Activated B cell treated with CpG ODN at 0.5 μM for 24 hours (primary cell): ENCODE results near the gene SFXN1. TPM values are rescaled to one million over a fixed set of nuclear protein-coding genes. Genes with fewer than 3 reads are reported as not detected.
A peak's percentile ranks its signal among the peaks of the same experiment; 100 is the strongest.
"Not testable (repeated sequence)": the region's sequence is repeated elsewhere in the genome, so short reads cannot be mapped to it uniquely, and the experiment has no call there.

Experiments
- ATAC-seq: fragments of 200-7000 bp; cut with Tn5 transposase; one replicate; pipeline ENCODE4 v1.10.0; 2021; ENCODE audit warnings: low read depth, mild to moderate bottlenecking, moderate library complexity
- CTCF ChIA-PET: fragments of 350-600 bp; sonication (Branson Sonifier 250); formaldehyde crosslinking; loops from one replicate; lab custom pipeline; 2021; ENCODE audit warnings: antibody characterized with exemption; lab: Charles Lee
- POLR2A ChIA-PET: fragments of 350-600 bp; sonication (Branson Sonifier 250); formaldehyde crosslinking; loops from one replicate; lab custom pipeline; 2021; ENCODE audit warnings: antibody characterized with exemption; lab: Charles Lee
- DNase-seq: peaks from one replicate; pipeline ENCODE4 v3.0.0; 2022
- H3K27ac Mint-ChIP-seq: one replicate; pipeline ENCODE4 v1.8.0; 2020; ENCODE audit warnings: mixed read lengths
- H3K27me3 Mint-ChIP-seq: one replicate; pipeline ENCODE4 v1.8.0; 2021; ENCODE audit warnings: mixed read lengths
- H3K36me3 Mint-ChIP-seq: one replicate; pipeline ENCODE4 v1.8.0; 2021; ENCODE audit warnings: low read depth, mixed read lengths
- H3K4me1 Mint-ChIP-seq: one replicate; pipeline ENCODE4 v1.8.0; 2021; ENCODE audit warnings: mixed read lengths
- H3K4me3 Mint-ChIP-seq: one replicate; pipeline ENCODE4 v1.8.0; 2020; ENCODE audit warnings: mild to moderate bottlenecking, mixed read lengths
- H3K9me3 Mint-ChIP-seq: one replicate; pipeline ENCODE4 v1.8.0; 2020; ENCODE audit warnings: mixed read lengths
- CTCF ChIP-seq: fragments of 200-600 bp; IDR thresholded peaks from one replicate; pipeline ENCODE4 v1.8.0; 2022; ENCODE audit warnings: antibody characterized with exemption, mild to moderate bottlenecking
- intact Hi-C: fragments of 100-400 bp; cut with micrococcal nuclease; formaldehyde crosslinking; loops from one replicate; pipeline ENCODE4 v1.15.1; 2024
- total RNA-seq: library from RNA; stranded (reverse); gene quantifications from 2 replicates; pipeline ENCODE4 v1.2.3, GENCODE V29; 2022

SFXN1 gene
- total RNA-seq, 1 donor from 2014 or later: 46.9 TPM

- ChIA-PET POLR2A (interaction anchor here (0.6 kb wide), 1 partner anchor 48 kb away, joined by 3 read pairs; no protein-coding TSS in a partner anchor), CTCF (no interaction called here)
- H3K4me1 Mint-ChIP-seq: peaks cover 4% of the 10 kb centered on the region
Measured at GRCh38 chr5:175493726-175494125, 15.4 kb downstream of the SFXN1 start.

DNA sequence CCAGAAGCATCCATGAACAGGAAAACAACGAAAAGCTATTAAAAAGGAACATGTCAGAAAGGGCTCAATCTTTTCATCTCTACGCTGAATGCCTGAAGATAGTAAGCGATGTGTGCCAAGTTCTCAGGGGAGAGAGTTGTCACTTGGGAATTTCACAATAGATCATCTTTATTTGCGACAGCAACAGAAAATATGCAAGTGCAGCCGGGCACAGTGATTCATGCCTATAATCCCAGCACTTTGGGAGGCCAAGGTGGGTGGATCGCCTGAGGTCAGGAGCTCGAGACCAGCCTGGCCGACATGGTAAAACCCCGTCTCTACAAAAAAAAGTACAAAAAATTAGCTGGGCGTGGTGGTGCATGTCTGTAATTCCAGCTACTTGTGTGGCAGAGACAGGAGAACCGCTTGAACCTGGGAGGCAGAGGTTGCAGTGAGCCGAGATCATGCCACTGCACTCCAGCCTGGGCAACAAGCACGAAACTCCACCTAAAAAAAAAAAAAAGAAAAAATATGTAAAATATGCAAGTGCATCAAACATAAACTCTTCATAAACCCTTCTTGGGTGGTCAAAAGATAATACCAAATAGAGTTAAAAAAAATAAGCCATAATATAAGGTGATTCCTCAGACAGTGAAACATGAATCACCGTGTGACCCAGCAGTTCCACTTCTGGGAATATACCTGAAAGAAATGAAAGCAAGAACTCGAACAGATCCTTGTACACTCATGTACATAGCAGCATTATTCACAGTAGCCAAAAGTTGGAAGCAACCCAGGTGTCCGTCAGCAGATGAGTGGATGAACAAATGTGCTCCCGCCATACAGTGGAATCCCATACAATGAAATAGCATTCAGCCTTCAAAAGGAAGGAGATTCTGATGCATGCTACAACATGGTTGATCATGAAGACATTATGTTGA lies 16.2 kb downstream of the SFXN1 start:
- peaks cover 60% of the 10 kb centered on the region for H3K36me3 Mint-ChIP-seq

More at GRCh38 chr5:175493726-175494125, 15.4 kb downstream of the SFXN1 start:
- H3K9me3 Mint-ChIP-seq: no peaks in the 10 kb centered on the region
- TF ChIP-seq CTCF: no peak
- no peak overlapping the region for H3K27ac Mint-ChIP-seq
- H3K27me3 Mint-ChIP-seq: no peaks in the 10 kb centered on the region
- no peak for DNase-seq
- no peak overlapping the region for H3K4me3 Mint-ChIP-seq
- peaks cover 60% of the 10 kb centered on the region for H3K36me3 Mint-ChIP-seq
- ATAC-seq: no peak
- intact Hi-C loops: no loop called here

DNA sequence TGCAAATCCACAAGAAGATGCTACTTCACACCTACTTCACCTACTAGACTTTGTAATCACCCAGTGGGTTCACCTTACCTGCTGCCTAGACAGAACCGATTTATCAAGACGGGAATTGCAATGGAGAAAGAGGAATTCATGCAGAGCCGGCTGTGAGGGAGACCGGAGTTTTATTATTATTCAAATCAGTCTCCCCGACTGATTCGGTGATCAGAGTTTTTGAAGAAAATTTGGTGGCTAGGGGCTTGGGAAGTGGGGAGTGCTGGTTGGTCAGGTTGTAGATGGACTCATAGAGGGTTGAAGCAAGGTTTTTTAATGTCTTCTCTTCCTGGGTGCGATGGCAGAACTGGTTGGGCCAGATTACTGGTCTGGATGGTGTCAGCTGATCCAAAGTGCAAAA lies 23.4 kb downstream of the SFXN1 start:
- Mint-ChIP-seq H3K27me3 (no peaks in the 10 kb centered on the region), H3K4me1 (peaks cover under 1% of the 10 kb centered on the region), H3K4me3 (no peak overlapping the region), H3K27ac (no peak overlapping the region), H3K9me3 (no peaks in the 10 kb centered on the region), H3K36me3 (peaks cover 49% of the 10 kb centered on the region)
- no peak for ATAC-seq
- no peak for DNase-seq
- intact Hi-C loops: no loop called here
- TF ChIP-seq CTCF: no peak
- ChIA-PET POLR2A (no interaction called here), CTCF (no interaction called here)

More for the DNA sequence above, 16.2 kb downstream of the SFXN1 start:
- intact Hi-C loops: no loop called here
- POLR2A ChIA-PET: no interaction called here
- Mint-ChIP-seq H3K4me1 (peaks cover 4% of the 10 kb centered on the region), H3K9me3 (no peaks in the 10 kb centered on the region), H3K27ac (no peak overlapping the region), H3K4me3 (no peak overlapping the region), H3K27me3 (no peaks in the 10 kb centered on the region)
- CTCF ChIA-PET: no interaction called here
- DNase-seq (no peak), ATAC-seq (no peak)
- no peak for TF ChIP-seq CTCF

DNA sequence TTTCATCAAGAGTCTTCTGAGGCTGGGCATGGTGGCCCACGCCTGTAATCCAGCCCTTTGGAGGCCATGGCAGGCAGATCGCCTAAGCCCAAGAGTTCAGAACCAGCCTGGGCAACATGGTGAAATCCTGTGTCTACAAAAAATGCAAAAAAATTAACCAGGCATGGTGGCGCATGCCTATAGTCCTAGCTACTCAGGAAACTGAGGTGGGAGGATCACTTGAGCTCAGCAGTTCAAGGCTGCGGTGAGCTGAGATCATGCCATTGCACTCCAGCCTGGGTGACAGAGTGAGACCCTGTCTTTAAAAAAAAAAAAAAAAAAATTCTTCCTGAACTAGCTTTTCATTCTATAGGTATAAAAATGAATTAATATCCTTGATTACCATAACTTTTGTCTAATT lies 29.3 kb downstream of the SFXN1 start:
- H3K27ac Mint-ChIP-seq, H3K27me3 Mint-ChIP-seq, intact Hi-C loops, POLR2A ChIA-PET, H3K9me3 Mint-ChIP-seq, H3K4me3 Mint-ChIP-seq, H3K4me1 Mint-ChIP-seq, DNase-seq: not testable (repeated sequence)
- peak; percentile 57 for ATAC-seq
- CTCF ChIA-PET: interaction anchor here (1.1 kb wide), 1 partner anchor 43 kb away, joined by 3 read pairs; no protein-coding TSS in a partner anchor
- peaks cover 59% of the 10 kb centered on the region for H3K36me3 Mint-ChIP-seq

GRCh38 chr5:175508896-175509295 lies 30.5 kb downstream of the SFXN1 start:
- POLR2A ChIA-PET: no interaction called here
- Mint-ChIP-seq H3K36me3 (peaks cover 65% of the 10 kb centered on the region), H3K9me3 (no peaks in the 10 kb centered on the region), H3K27ac (no peak overlapping the region), H3K27me3 (no peaks in the 10 kb centered on the region), H3K4me3 (no peak overlapping the region), H3K4me1 (peaks cover 9% of the 10 kb centered on the region)
- DNase-seq: no peak
- TF ChIP-seq CTCF: no peak
- intact Hi-C loops: no loop called here
- no peak for ATAC-seq
- CTCF ChIA-PET: no interaction called here
